ENCODE data around the gene LRRC4B. TPM values are rescaled to one million over a fixed set of nuclear protein-coding genes. Genes with fewer than 3 reads are reported as not detected.

The LRRC4B gene
- total RNA-seq, 1 donor = not detected

DNA sequence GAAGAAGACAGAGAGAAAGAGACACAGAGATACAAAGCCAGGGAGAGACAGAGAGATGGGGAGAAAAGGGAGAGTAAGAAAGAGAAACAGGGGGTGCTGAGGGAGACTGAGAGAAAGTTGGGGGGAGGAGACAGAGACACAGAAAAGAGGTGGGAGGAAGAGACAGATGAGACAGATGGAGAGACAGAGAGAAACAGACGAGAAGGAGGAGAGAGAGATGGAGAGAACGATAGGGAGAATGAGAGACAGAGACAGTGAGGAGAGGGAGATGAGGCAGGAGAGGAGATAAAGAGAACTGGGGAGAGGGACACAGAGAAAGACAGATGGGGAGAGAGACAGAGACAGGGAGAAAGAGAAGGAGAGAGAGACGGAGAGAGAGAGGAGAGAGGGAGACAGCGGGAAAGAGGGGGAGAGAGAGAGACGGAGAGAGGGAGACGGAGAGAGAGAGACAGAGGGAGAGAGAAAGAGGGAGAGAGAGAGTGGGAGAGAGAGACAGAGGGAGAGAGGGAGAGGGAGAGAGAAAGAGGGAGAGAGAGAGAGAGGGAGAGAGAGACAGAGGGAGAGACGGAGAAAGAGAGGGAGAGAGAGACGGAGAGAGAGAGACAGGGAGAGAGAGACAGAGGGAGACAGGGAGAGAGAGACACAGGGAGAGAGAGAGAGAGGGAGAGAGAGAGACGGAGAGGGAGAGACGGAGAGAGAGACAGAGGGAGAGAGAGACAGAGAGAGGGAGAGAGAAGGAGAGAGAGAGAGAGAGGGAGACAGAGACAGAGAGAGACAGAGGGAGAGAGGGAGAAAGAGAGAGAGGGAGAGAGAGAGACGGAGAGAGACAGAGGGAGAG, 69.8 kb downstream of the LRRC4B start:
- Histone ChIP-seq H3K27me3 (ENCODE audit: insufficient read depth, low read length) (no peaks in the 10 kb centered on the region), H3K4me1 (ENCODE audit: insufficient read depth, low read length) (no peaks in the 10 kb centered on the region), H3K4me3 (ENCODE audit: low read length) (no peak overlapping the region), H3K9me3 (ENCODE audit: low read depth, low read length) (no peaks in the 10 kb centered on the region)

GRCh38 chr19:50497022-50497405, 71.2 kb downstream of the LRRC4B start:
- Histone ChIP-seq H3K27me3 (ENCODE audit: insufficient read depth, low read length) (no peaks in the 10 kb centered on the region), H3K9me3 (ENCODE audit: low read depth, low read length) (no peaks in the 10 kb centered on the region), H3K4me3 (ENCODE audit: low read length) (no peak overlapping the region), H3K4me1 (ENCODE audit: insufficient read depth, low read length) (peaks cover 5% of the 10 kb centered on the region)

DNA sequence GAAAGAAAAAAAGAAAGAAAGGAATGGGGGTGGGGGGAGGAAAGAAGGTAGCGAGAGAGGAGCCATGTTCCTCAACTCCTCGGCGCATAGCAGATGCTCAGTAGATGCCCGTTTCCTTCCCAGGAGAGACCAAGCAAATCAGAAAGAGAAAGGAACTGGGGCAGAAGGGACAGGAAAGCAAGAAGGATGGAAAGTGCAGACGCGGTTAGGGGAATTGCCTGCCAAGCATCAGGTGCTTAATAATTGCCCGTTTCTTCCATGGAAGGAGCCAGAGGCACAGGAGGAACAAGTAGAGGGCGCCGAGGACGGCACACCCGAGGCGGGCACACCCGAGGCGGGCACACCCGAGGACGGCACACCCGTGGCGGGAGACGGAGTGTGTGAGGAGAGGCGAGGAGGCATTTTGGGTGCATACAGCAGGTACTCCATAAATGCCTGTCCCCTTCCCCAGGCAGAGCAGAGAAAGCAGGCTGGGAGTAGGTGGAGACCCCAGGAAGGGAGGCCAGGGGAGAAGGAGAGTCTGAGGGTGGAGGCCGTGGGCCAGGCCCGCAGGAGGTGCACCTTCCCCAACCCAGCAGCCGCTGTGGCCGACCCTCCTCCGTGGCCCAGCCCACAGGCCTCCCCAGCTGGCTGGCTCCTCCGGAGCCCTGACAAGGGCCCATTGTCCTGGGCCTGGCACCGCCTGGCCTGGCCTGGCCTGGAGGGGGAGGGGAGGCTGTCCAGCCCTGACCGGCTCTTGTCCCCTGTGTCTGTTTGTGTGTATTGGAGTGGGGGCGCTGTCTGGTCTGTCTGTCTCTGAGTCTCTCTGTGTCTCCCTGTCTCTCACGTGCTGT, 71.8 kb downstream of the LRRC4B start:
- Histone ChIP-seq H3K27me3 (ENCODE audit: insufficient read depth, low read length) (no peaks in the 10 kb centered on the region), H3K4me3 (ENCODE audit: low read length) (no peak overlapping the region), H3K4me1 (ENCODE audit: insufficient read depth, low read length) (peaks cover 11% of the 10 kb centered on the region), H3K9me3 (ENCODE audit: low read depth, low read length) (no peaks in the 10 kb centered on the region)

DNA sequence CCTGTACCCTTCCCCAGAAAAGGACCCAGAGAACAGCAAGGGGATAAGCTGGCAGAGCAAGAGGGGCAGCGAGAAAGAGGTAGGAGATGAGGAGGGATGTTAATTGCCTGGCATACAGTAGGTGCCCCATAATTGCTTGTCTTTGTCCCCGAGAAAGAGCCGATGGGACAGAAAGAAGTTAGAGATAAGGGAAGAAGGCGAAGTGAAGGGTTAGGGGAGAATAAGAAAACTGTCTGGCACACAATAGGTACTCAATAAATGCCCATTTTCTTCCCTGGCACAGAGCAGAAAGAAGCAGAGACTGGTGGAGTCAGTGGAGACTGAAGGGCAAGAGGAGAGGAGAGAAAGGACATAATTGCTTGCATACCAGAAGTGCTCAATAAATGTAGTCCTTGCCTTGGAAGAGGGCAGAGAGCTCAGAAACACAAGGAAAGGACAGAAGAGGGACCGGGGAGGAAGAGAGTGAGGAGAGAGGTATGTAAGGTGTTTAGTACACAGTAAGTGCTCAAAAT, 73.2 kb downstream of the LRRC4B start:
- Histone ChIP-seq H3K4me1 (ENCODE audit: insufficient read depth, low read length) (peaks cover 12% of the 10 kb centered on the region), H3K4me3 (ENCODE audit: low read length) (no peak overlapping the region), H3K9me3 (ENCODE audit: low read depth, low read length) (no peaks in the 10 kb centered on the region), H3K27me3 (ENCODE audit: insufficient read depth, low read length) (no peaks in the 10 kb centered on the region)

DNA sequence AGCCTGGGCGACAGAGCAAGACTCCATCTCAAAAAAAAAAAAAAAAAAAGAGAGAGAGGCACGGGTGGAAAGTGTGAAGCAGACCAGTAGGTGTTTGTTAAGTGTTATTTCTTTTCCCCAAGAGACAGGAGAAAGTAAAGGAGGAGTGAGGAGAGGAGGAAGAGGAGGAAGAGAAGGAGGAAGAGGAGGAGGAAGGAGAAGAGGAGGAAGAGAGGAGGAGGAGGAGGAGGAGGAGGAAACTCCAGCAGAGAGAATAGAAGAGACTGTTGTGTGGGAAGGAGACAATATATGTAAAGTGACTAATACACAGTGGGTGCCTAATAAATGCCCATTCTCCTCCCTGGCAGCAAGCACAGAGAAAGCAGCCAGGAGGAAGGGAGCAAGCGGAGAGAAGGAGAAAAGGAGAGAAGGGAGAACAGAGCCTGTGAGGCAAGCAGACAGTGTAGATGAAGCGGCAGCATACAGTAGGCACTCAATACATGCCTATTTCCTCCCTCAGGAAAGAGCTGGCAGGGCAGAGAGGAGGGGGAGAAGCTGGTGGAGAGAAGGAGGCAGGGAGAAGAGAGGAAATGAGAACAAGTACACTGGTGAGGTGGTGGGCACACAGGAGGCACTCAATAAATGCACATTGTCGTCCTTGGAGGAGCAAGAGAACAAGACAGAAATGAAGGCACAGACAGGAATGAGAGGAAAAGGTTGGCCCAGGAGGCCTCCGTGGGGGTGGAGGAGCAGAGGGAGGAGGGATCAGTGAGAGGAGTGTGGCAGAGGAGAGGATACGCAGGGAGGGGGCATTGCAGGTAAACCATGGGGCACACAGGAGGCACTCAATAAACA, 73.8 kb downstream of the LRRC4B start:
- H3K4me3 ChIP-seq (ENCODE audit: low read length) = no peak overlapping the region
- no peaks in the 10 kb centered on the region for H3K27me3 ChIP-seq (ENCODE audit: insufficient read depth, low read length)
- no peaks in the 10 kb centered on the region for H3K9me3 ChIP-seq (ENCODE audit: low read depth, low read length)
- peaks cover 16% of the 10 kb centered on the region for H3K4me1 ChIP-seq (ENCODE audit: insufficient read depth, low read length)

DNA sequence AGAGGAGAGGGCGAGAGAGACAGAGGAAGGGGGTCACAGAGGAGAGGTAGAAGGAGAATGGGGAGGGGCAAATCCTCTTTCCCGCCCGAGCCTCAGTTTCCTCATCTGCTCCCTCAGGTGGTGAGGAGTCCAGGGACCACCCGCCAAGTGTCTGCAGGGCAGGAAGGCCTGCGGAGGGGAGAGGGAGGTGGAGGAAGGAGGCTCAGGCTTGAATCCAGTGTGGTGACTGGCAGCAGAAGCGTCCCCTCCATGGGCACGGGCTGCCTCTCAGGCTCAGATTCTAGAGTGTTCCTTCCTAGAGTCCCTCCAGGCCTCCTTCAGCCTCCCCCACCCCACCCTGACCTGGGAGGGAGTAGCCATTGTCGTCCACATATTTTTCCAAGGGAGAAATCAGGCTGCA, 75.1 kb downstream of the LRRC4B start:
- Histone ChIP-seq H3K4me1 (ENCODE audit: insufficient read depth, low read length) (peaks cover 25% of the 10 kb centered on the region), H3K9me3 (ENCODE audit: low read depth, low read length) (no peaks in the 10 kb centered on the region), H3K27me3 (ENCODE audit: insufficient read depth, low read length) (no peaks in the 10 kb centered on the region), H3K4me3 (ENCODE audit: low read length) (no peak overlapping the region)

DNA sequence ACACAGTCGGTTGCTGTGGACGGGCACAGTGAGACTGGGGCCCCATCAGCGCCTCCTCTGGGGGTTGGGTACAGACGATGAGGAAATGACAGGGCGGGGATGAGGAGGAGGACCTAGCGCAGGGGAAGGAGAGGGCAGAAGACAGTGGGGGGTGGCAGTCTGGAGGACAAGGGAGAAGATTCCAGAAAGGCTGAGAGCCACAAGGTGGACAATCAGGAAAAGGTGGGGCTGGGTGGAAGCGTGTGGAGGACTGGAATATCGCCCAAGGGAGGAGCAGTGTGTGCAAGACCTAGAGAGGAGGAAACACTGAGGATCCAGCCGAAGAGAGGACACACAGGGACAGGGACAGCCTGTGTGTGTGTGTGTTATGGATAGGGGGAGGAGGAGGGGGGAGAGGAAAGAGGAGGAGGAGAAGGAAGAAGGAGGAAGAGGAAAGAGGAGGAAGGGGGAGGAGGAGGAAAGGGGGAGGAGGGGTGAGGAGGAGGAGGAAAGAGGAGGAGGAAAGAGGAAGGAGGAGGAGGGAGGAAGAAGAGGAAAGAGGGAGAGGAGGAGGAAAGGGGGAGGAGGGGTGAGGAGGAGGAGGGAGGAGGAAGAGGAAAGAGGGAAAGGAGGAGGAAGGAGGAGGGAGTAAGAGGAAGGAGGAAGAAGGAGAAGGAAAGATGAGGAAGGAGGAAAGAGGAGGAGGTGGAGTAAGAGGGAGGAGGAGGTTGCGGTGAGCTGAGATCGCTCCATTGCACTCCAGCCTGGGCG, 75.8 kb downstream of the LRRC4B start:
- peaks cover 28% of the 10 kb centered on the region for H3K4me1 ChIP-seq (ENCODE audit: insufficient read depth, low read length)
- no peak overlapping the region for H3K4me3 ChIP-seq (ENCODE audit: low read length)
- H3K9me3 ChIP-seq (ENCODE audit: low read depth, low read length) = no peaks in the 10 kb centered on the region
- no peaks in the 10 kb centered on the region for H3K27me3 ChIP-seq (ENCODE audit: insufficient read depth, low read length)

- H3K4me1 ChIP-seq (ENCODE audit: insufficient read depth, low read length) = peaks cover 35% of the 10 kb centered on the region
These were observed 77.2 kb downstream of the LRRC4B start for GRCh38 chr19:50490991-50491472.

GRCh38 chr19:50490411-50490811, 77.8 kb downstream of the LRRC4B start:
- peaks cover 35% of the 10 kb centered on the region for H3K4me1 ChIP-seq (ENCODE audit: insufficient read depth, low read length)
- H3K9me3 ChIP-seq (ENCODE audit: low read depth, low read length) = no peaks in the 10 kb centered on the region
- H3K27me3 ChIP-seq (ENCODE audit: insufficient read depth, low read length) = no peaks in the 10 kb centered on the region
- no peak overlapping the region for H3K4me3 ChIP-seq (ENCODE audit: low read length)

More at GRCh38 chr19:50490991-50491472, 77.2 kb downstream of the LRRC4B start:
- no peak overlapping the region for H3K4me3 ChIP-seq (ENCODE audit: low read length)
- no peaks in the 10 kb centered on the region for H3K27me3 ChIP-seq (ENCODE audit: insufficient read depth, low read length)
- H3K9me3 ChIP-seq (ENCODE audit: low read depth, low read length) = no peaks in the 10 kb centered on the region

DNA sequence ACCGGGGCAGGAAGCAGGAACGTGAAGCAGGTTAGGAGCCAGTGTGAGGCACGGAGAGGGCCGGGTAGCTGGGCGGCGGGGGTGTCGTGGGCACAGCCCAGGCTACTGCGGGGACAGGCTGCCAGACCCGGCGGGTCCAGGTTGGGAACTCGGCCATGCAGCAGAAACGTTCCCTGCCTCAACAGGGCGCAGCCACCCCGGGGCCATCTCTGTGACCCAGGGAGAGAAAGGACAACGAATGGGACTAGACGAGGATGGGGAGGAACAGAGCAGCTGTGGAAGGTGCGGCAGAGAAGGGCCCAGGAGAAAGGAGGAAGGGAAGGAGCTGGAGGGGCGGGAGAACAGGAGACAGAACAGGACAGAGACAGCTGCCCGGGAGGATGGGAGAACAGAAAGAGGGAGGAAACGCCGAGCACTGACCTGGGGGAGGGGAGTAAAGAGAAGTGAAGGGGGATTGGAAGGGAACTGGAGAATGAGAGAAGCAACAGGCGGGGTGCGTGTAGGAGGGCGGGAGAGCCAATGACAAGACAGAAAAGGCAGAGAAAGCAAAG, 78.7 kb downstream of the LRRC4B start:
- Histone ChIP-seq H3K9me3 (ENCODE audit: low read depth, low read length) (no peaks in the 10 kb centered on the region), H3K4me3 (ENCODE audit: low read length) (no peak overlapping the region), H3K4me1 (ENCODE audit: insufficient read depth, low read length) (peaks cover 35% of the 10 kb centered on the region), H3K27me3 (ENCODE audit: insufficient read depth, low read length) (no peaks in the 10 kb centered on the region)

DNA sequence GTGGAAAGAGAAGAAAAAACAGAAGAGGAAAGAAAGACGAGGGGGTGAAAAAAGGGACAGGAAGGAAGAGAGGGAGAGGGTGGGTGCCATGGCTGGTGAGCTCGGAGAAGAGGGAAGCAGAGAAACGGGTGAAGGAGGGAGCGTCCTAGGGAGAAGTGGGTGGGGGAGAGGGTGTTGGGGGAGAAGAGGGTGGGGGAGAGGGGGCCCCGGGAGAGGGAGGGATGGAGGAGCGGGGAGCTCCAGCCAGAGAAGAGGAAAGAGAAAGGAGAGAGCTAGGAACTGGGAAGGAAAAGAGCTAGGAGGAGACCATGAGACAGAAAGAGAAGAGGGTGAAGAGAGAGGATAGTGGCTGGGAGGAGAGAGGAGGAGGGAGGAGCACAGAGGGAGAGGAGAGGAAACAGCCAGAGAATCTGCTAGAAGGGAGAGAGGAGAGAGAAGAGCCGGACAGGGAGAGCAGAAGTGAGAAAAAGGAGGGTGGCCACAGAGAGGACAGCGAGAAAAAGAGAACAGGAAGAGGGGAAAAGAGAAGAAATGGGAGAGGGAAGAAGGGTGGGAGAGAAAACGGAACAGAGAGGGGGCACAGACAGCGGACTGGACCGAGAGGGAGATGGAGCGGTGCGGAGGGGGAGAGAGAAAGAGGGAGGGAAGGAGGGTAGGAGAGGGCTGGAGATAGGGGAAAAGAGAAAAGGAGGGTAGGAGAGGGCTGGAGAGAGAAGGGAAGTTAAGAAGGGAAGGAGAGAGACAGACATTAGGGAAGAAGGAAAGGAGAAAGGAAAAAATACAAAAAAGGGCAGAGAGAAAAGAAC, 79.6 kb downstream of the LRRC4B start:
- H3K9me3 ChIP-seq (ENCODE audit: low read depth, low read length) = no peaks in the 10 kb centered on the region
- peaks cover 35% of the 10 kb centered on the region for H3K4me1 ChIP-seq (ENCODE audit: insufficient read depth, low read length)
- no peak overlapping the region for H3K4me3 ChIP-seq (ENCODE audit: low read length)
- no peaks in the 10 kb centered on the region for H3K27me3 ChIP-seq (ENCODE audit: insufficient read depth, low read length)

GRCh38 chr19:50486823-50487515, 81.3 kb downstream of the LRRC4B start:
- H3K4me3 ChIP-seq (ENCODE audit: low read length) = no peak overlapping the region
- H3K9me3 ChIP-seq (ENCODE audit: low read depth, low read length) = no peaks in the 10 kb centered on the region
- no peaks in the 10 kb centered on the region for H3K27me3 ChIP-seq (ENCODE audit: insufficient read depth, low read length)
- H3K4me1 ChIP-seq (ENCODE audit: insufficient read depth, low read length) = peaks cover 29% of the 10 kb centered on the region
